Esophagus squamous epithelium (tissue), 4 donors: ENCODE measurements around the gene EPAS1.

Experiments
- POLR2A ChIP-seq, 4 donors: fragments of 450-650 bp; IDR thresholded peaks; one replicate each; pipeline ENCODE4 v1.6.1; 2017; ENCODE audit warnings: antibody characterized with exemption in 4 of 4, mild to moderate bottlenecking in 4 of 4, moderate library complexity in 3 of 4
- TF ChIP-seq, protein P1 (sequence below), 6 experiments: fragments of 450-650 bp in 4 of 6; fragments of 200-600 bp in 2 of 6; sonication (generic) in 2 of 6; IDR thresholded peaks; one replicate each; pipeline ENCODE4 v1.5.1; 2016 to 2019; ENCODE audit warnings: antibody characterized with exemption in 6 of 6, mild to moderate bottlenecking in 4 of 6, moderate library complexity in 4 of 6

DNA sequence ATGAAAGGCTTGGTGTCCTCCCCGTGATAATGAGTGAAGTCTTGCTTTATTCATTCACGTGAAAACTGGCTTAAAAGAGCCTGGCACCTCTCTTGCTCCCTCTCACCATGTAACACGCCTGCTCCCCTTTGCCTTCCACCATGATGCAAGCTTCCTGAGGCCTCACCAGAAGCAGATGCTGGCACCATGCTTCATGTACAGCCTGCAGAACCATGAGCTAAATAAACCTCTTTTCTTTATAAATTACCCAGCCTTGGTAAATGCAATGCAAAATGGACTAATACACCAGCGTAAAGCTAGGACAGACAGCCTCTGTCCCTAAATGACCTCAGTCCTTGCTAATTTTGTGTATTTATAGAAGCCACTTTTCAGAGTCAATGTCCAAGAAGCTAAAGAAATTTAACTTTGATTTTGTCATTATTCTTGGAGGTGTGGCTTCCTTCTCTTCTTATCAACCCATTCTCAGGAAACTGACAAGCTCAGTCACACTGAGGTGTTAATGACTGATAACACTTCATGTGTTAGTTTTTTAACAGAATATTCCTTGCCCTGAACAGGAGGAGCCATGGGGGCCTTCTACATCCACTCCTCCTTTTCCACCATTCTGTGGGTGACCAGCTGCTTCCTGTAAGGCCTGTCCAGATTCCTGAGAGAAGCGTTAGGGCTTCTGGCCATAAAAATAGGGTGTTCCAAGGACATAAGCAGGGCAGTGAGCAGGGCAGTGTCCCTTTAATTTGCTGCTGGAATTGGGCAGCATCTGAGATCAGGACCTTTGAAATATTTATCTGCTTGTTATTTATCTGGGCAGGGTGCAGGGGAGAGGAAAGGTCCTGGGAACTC lies 38.0 kb upstream of the EPAS1 start:
- TF ChIP-seq, protein P1, sequence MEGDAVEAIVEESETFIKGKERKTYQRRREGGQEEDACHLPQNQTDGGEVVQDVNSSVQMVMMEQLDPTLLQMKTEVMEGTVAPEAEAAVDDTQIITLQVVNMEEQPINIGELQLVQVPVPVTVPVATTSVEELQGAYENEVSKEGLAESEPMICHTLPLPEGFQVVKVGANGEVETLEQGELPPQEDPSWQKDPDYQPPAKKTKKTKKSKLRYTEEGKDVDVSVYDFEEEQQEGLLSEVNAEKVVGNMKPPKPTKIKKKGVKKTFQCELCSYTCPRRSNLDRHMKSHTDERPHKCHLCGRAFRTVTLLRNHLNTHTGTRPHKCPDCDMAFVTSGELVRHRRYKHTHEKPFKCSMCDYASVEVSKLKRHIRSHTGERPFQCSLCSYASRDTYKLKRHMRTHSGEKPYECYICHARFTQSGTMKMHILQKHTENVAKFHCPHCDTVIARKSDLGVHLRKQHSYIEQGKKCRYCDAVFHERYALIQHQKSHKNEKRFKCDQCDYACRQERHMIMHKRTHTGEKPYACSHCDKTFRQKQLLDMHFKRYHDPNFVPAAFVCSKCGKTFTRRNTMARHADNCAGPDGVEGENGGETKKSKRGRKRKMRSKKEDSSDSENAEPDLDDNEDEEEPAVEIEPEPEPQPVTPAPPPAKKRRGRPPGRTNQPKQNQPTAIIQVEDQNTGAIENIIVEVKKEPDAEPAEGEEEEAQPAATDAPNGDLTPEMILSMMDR (IDR thresholded peaks at IDR 0.05), result no peak
- TF ChIP-seq POLR2A (IDR thresholded peaks at IDR 0.05), result no peak
